Peyer's patch (tissue), 4 donors: Measurements from ENCODE around the gene LINGO1.

Source experiments
- POLR2A ChIP-seq, 2 donors: fragments of 450-650 bp; IDR thresholded peaks; one replicate each; pipeline ENCODE4 v1.5.1; 2017; ENCODE audit warnings: antibody characterized with exemption in 2 of 2, mild to moderate bottlenecking in 2 of 2, moderate library complexity in 2 of 2
- TF ChIP-seq, protein P1 (sequence below), 6 experiments: fragments of 450-650 bp in 4 of 6; fragments of 200-600 bp in 2 of 6; sonication (generic) in 1 of 6; IDR thresholded peaks; one replicate each; pipeline ENCODE4 v1.5.1; 2017 to 2019; ENCODE audit warnings: antibody characterized with exemption in 6 of 6, mild to moderate bottlenecking in 3 of 6, moderate library complexity in 1 of 6

DNA sequence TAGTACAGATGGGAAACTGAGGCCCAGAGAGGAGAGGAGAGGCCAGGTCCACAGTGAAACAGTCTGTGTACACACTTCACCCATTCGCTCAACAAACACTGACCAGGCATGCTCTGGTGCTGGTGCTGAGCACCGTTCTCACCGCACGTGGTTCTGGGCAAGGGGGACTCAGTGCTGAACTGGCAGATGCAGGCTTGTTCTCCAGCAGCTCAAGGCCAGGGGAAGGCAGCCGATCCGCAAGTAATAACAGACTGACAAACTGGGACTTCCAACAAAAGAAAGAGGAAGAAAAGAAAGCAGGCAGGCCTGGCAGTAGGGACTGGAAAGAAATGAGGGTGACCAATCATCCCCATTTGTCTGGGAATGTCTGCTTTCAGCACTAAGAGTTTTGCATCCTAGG, 25.6 kb upstream of the LINGO1 start:
- TF ChIP-seq, protein P1, sequence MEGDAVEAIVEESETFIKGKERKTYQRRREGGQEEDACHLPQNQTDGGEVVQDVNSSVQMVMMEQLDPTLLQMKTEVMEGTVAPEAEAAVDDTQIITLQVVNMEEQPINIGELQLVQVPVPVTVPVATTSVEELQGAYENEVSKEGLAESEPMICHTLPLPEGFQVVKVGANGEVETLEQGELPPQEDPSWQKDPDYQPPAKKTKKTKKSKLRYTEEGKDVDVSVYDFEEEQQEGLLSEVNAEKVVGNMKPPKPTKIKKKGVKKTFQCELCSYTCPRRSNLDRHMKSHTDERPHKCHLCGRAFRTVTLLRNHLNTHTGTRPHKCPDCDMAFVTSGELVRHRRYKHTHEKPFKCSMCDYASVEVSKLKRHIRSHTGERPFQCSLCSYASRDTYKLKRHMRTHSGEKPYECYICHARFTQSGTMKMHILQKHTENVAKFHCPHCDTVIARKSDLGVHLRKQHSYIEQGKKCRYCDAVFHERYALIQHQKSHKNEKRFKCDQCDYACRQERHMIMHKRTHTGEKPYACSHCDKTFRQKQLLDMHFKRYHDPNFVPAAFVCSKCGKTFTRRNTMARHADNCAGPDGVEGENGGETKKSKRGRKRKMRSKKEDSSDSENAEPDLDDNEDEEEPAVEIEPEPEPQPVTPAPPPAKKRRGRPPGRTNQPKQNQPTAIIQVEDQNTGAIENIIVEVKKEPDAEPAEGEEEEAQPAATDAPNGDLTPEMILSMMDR (IDR thresholded peaks at IDR 0.05), result no peak
- TF ChIP-seq POLR2A (IDR thresholded peaks at IDR 0.05), result no peak
